H1 (cell line): ENCODE data around the gene C5orf22. TPM values are rescaled to one million over a fixed set of nuclear protein-coding genes. Genes with fewer than 3 reads are reported as not detected.

Experiments
- ATF2 ChIP-seq: IDR thresholded peaks from 2 replicates; pipeline ENCODE4 v1.6.1; 2012; ENCODE audit warnings: low read length, inconsistent platforms
- CHD2 ChIP-seq: IDR thresholded peaks from 2 replicates; pipeline ENCODE4 v1.6.1; 2012; ENCODE audit warnings: low read length, improper control_type of control experiment
- CHD7 ChIP-seq: fragments of 300-600 bp; sonication (generic); IDR thresholded peaks from 2 replicates; pipeline ENCODE4 v1.7.1; 2012; ENCODE audit warnings: low read length, moderate library complexity, mild to moderate bottlenecking, inconsistent platforms; ENCODE audit not compliant: insufficient replicate concordance
- JUN ChIP-seq: IDR thresholded peaks from 2 replicates; pipeline ENCODE4 v1.6.1; 2011; ENCODE audit warnings: low read depth, mild to moderate bottlenecking, improper control_type of control experiment, low read length
- KDM1A ChIP-seq: fragments of 200-600, 300-600 bp; sonication (generic); IDR thresholded peaks from 2 replicates; pipeline ENCODE4 v1.7.1; 2016; ENCODE audit warnings: mild to moderate bottlenecking, low read length, borderline replicate concordance
- SIRT6 ChIP-seq: IDR thresholded peaks from one replicate; pipeline ENCODE4 v1.7.1; 2012; ENCODE audit warnings: low read length, inconsistent platforms
- polyA plus RNA-seq, 7 experiments: library from polyadenylated mRNA; depleted of rRNA in 3 of 7; stranded (reverse) in 5 of 7; unstranded in 2 of 7; fragments of >200 nt in 5 of 7; fragments of 200-250 nt in 2 of 7; gene quantifications; 1 replicate in 5 of 7; 2 replicates in 1 of 7; 4 replicates in 1 of 7; pipeline versions ENCODE4 v1.2.1 to v1.2.3, GENCODE V29; 2011 to 2013; ENCODE audit warnings: missing spikeins in 2 of 7, mixed read lengths in 2 of 7
- total RNA-seq: library from RNA; stranded (reverse); fragmentation: NEBNext Ultra II Directional; extraction: Animal tissue kit (Norgen Biotek cat#: 25700); gene quantifications from 2 replicates; pipeline ENCODE4 v1.2.1, GENCODE V29; 2021

Gene C5orf22
- total and polyA plus RNA-seq, 2 of the 8 experiments (the other 6 are each of a cell fraction or from before 2014, with no cell fraction given) = 19.6 to 36.2 TPM

GRCh38 chr5:31596354-31596753 lies 64.3 kb downstream of the C5orf22 start (continued):
- no peak for TF ChIP-seq ATF2
- no peak for TF ChIP-seq SIRT6
- TF ChIP-seq CHD7 = no peak
- no peak for TF ChIP-seq CHD2
- TF ChIP-seq JUN = no peak
- no peak for TF ChIP-seq KDM1A
